Skeletal muscle cell (primary cell): ENCODE measurements around the gene ASB15.

Source experiments
- DNase-seq: peaks from one replicate; pipeline ENCODE4 v3.0.0-alpha.2; 2010; ENCODE audit warnings: low read depth
- H3K4me3 ChIP-seq: 2 replicates; pipeline ENCODE4 v1.5.1; 2011; ENCODE audit warnings: low read depth, mild to moderate bottlenecking, control low read depth, low read length, moderate library complexity

ASB15 gene

GRCh38 chr7:123588376-123588775 lies 13.2 kb upstream of the ASB15 start:
- no peak overlapping the region for H3K4me3 ChIP-seq
- no peak for DNase-seq

GRCh38 chr7:123594813-123595241 lies 6.8 kb upstream of the ASB15 start:
- no peak for DNase-seq

GRCh38 chr7:123598657-123599056 lies 3.0 kb upstream of the ASB15 start:
- no peak for DNase-seq
- no peak overlapping the region for H3K4me3 ChIP-seq

More at GRCh38 chr7:123594813-123595241, 6.8 kb upstream of the ASB15 start:
- no peak overlapping the region for H3K4me3 ChIP-seq

GRCh38 chr7:123599766-123600165 lies 1.9 kb upstream of the ASB15 start:
- H3K4me3 ChIP-seq: no peak overlapping the region
- DNase-seq: no peak

- no peak overlapping the region for H3K4me3 ChIP-seq
- DNase-seq: no peak
These were observed 745 bp upstream of the ASB15 start for GRCh38 chr7:123600876-123601275.

GRCh38 chr7:123602648-123603047 lies 1.0 kb downstream of the ASB15 start:
- H3K4me3 ChIP-seq: no peak overlapping the region
- no peak for DNase-seq

- H3K4me3 ChIP-seq: no peak overlapping the region
- no peak for DNase-seq
These were observed 3.1 kb downstream of the ASB15 start for GRCh38 chr7:123604739-123605138.

GRCh38 chr7:123607423-123607975 lies 5.9 kb downstream of the ASB15 start:
- DNase-seq: no peak
- H3K4me3 ChIP-seq: no peak overlapping the region

- no peak for DNase-seq
- no peak overlapping the region for H3K4me3 ChIP-seq
These were observed 7.6 kb downstream of the ASB15 start for GRCh38 chr7:123608991-123609882.

- no peak for DNase-seq
- no peak overlapping the region for H3K4me3 ChIP-seq
These were observed 8.2 kb downstream of the ASB15 start for GRCh38 chr7:123609883-123610239.

- no peak overlapping the region for H3K4me3 ChIP-seq
- no peak for DNase-seq
These were observed 10.4 kb downstream of the ASB15 start for GRCh38 chr7:123612024-123612423.

GRCh38 chr7:123615344-123615743 lies 13.7 kb downstream of the ASB15 start:
- no peak for DNase-seq
- no peak overlapping the region for H3K4me3 ChIP-seq

- H3K4me3 ChIP-seq: no peak overlapping the region
- DNase-seq: no peak
These were observed 14.6 kb downstream of the ASB15 start for GRCh38 chr7:123616223-123616622.

GRCh38 chr7:123621707-123622106 lies 20.1 kb downstream of the ASB15 start:
- no peak for DNase-seq
- H3K4me3 ChIP-seq: no peak overlapping the region

GRCh38 chr7:123622660-123623386 lies 21.2 kb downstream of the ASB15 start:
- H3K4me3 ChIP-seq: no peak overlapping the region
- DNase-seq: no peak

- no peak for DNase-seq
- H3K4me3 ChIP-seq: no peak overlapping the region
These were observed 23.0 kb downstream of the ASB15 start for GRCh38 chr7:123624527-123625183.

- DNase-seq: no peak
- no peak overlapping the region for H3K4me3 ChIP-seq
These were observed 23.6 kb downstream of the ASB15 start for GRCh38 chr7:123625254-123625653.

- no peak for DNase-seq
- H3K4me3 ChIP-seq: no peak overlapping the region
These were observed 26.2 kb downstream of the ASB15 start for GRCh38 chr7:123627851-123628250.

GRCh38 chr7:123628829-123629228 lies 27.2 kb downstream of the ASB15 start:
- no peak overlapping the region for H3K4me3 ChIP-seq

GRCh38 chr7:123629281-123629680 lies 27.7 kb downstream of the ASB15 start:
- DNase-seq: no peak
- no peak overlapping the region for H3K4me3 ChIP-seq

More at GRCh38 chr7:123628829-123629228, 27.2 kb downstream of the ASB15 start:
- DNase-seq: no peak
